Measurements from ENCODE around the gene SH3RF3. TPM values are rescaled to one million over a fixed set of nuclear protein-coding genes. Genes with fewer than 3 reads are reported as not detected.

The SH3RF3 gene
- polyA plus RNA-seq, 1 donor (not counting 4 experiments of a cell fraction or from before 2014, with no cell fraction given) = 0.08 TPM

DNA sequence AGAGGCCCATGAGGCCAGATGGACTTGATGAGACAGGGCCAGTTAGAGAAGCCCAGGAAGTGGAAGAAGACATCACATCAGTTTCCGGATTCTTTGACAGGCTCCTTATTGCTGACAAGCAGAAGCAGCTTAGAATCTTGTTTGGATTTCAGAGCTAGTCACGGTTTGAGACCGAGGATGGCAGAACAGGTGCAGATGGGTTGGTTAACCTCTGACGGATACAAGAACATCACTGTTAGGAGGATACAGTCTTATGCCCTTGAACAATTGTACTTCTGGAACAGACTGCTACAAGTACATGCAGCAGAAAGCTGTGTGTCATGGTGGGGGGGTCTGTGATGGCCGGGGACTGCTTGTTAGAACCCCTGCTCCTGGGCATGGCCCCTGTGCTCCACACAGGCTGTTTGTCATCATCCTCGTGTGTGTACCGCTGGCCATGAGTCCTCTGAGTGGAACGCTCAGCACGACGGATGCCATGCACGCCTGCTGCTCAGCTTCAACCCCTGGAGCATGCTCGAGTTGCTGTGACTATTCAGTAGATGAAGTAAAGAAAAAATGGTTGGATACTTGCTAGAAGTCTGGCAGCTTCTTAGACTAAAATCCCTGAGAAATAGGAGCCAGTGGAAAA is 217.7 kb downstream of the SH3RF3 start:
- no peak for FAIRE-seq
- H3K36me3 ChIP-seq (ENCODE audit: control insufficient read depth in 2 of 2, extremely low read depth in 1 of 2, insufficient read depth in 2 of 2, low read length in 2 of 2) = no peaks in the 10 kb centered on the region
- no peak overlapping the region for H3K4me3 ChIP-seq (ENCODE audit: control insufficient read depth in 2 of 3, extremely low read depth in 1 of 3, insufficient read depth in 2 of 3, low read depth in 1 of 3, low read length in 3 of 3)

DNA sequence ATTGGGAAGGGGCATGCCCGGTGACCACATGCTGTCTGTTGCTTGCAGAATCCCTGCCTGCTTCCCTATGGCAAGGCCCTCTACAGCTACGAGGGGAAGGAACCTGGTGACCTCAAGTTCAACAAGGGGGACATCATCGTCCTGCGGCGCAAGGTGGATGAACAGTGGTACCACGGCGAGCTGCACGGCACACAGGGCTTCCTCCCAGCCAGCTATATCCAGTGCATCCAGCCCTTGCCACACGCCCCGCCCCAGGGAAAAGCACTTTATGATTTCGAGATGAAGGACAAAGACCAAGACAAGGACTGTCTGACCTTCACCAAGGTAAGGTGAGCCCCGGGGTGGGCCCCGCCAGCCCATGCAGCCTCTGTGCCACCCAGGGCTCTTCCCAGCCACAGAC is 218.6 kb downstream of the SH3RF3 start:
- Histone ChIP-seq H3K79me2 (ENCODE audit: control insufficient read depth, insufficient read depth, low read length) (no peaks in the 10 kb centered on the region), H3K4me1 (ENCODE audit: control insufficient read depth, extremely low read depth, insufficient read depth, low read length) (peaks cover 14% of the 10 kb centered on the region), H3K27ac (ENCODE audit: control insufficient read depth, insufficient read depth, low read length) (no peak overlapping the region), H3K9me1 (ENCODE audit: control insufficient read depth, extremely low read depth, insufficient read depth, low read length) (no peaks in the 10 kb centered on the region), H3K27me3 (ENCODE audit: control insufficient read depth, extremely low read depth, insufficient read depth, low read length) (peaks cover 21% of the 10 kb centered on the region), H3K4me2 (ENCODE audit: control insufficient read depth, extremely low read depth, insufficient read depth, low read depth, low read length) (no peak overlapping the region), H3K4me3 (ENCODE audit: control insufficient read depth in 2 of 3, extremely low read depth in 1 of 3, insufficient read depth in 2 of 3, low read depth in 1 of 3, low read length in 3 of 3) (no peak overlapping the region), H3K9ac (ENCODE audit: control insufficient read depth, extremely low read depth, insufficient read depth, low read length) (no peak overlapping the region), H2AFZ (ENCODE audit: control insufficient read depth, low read length) (no peak overlapping the region), H3K9me3 (ENCODE audit: control insufficient read depth, low read depth, low read length) (no peaks in the 10 kb centered on the region), H3K36me3 (ENCODE audit: control insufficient read depth in 2 of 2, extremely low read depth in 1 of 2, insufficient read depth in 2 of 2, low read length in 2 of 2) (no peaks in the 10 kb centered on the region), H4K20me1 (ENCODE audit: control insufficient read depth, extremely low read depth, insufficient read depth, low read length) (no peaks in the 10 kb centered on the region)
- FAIRE-seq = no peak
- no peak for DNase-seq (ENCODE audit: low read depth, low spot score)
- TF ChIP-seq, protein P1, sequence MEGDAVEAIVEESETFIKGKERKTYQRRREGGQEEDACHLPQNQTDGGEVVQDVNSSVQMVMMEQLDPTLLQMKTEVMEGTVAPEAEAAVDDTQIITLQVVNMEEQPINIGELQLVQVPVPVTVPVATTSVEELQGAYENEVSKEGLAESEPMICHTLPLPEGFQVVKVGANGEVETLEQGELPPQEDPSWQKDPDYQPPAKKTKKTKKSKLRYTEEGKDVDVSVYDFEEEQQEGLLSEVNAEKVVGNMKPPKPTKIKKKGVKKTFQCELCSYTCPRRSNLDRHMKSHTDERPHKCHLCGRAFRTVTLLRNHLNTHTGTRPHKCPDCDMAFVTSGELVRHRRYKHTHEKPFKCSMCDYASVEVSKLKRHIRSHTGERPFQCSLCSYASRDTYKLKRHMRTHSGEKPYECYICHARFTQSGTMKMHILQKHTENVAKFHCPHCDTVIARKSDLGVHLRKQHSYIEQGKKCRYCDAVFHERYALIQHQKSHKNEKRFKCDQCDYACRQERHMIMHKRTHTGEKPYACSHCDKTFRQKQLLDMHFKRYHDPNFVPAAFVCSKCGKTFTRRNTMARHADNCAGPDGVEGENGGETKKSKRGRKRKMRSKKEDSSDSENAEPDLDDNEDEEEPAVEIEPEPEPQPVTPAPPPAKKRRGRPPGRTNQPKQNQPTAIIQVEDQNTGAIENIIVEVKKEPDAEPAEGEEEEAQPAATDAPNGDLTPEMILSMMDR (optimal IDR thresholded peaks at IDR 0.05 in 1 of 3, IDR thresholded peaks at IDR 0.05 in 1 of 3, conservative IDR thresholded peaks at IDR 0.05 in 1 of 3; ENCODE audit: extremely low read depth in 1 of 3, insufficient read depth in 2 of 3, low read length in 3 of 3) = no peak
- TF ChIP-seq EZH2 (IDR thresholded peaks at IDR 0.05; ENCODE audit: low read length) = no peak
- dilution Hi-C loops (cut with MboI; ENCODE audit: extremely low pct_ligation_motif_present, low sequenced_read_pairs) = no loop called here

More for the DNA sequence above, 217.7 kb downstream of the SH3RF3 start:
- dilution Hi-C loops (cut with MboI; ENCODE audit: extremely low pct_ligation_motif_present, low sequenced_read_pairs) = no loop called here
- Histone ChIP-seq H3K9me3 (ENCODE audit: control insufficient read depth, low read depth, low read length) (no peaks in the 10 kb centered on the region), H3K79me2 (ENCODE audit: control insufficient read depth, insufficient read depth, low read length) (no peaks in the 10 kb centered on the region), H3K4me1 (ENCODE audit: control insufficient read depth, extremely low read depth, insufficient read depth, low read length) (peaks cover 14% of the 10 kb centered on the region), H3K27ac (ENCODE audit: control insufficient read depth, insufficient read depth, low read length) (no peak overlapping the region), H3K27me3 (ENCODE audit: control insufficient read depth, extremely low read depth, insufficient read depth, low read length) (peaks cover 19% of the 10 kb centered on the region), H3K9ac (ENCODE audit: control insufficient read depth, extremely low read depth, insufficient read depth, low read length) (no peak overlapping the region), H3K9me1 (ENCODE audit: control insufficient read depth, extremely low read depth, insufficient read depth, low read length) (no peaks in the 10 kb centered on the region), H3K4me2 (ENCODE audit: control insufficient read depth, extremely low read depth, insufficient read depth, low read depth, low read length) (no peak overlapping the region), H4K20me1 (ENCODE audit: control insufficient read depth, extremely low read depth, insufficient read depth, low read length) (no peaks in the 10 kb centered on the region), H2AFZ (ENCODE audit: control insufficient read depth, low read length) (no peak overlapping the region)
- TF ChIP-seq EZH2 (IDR thresholded peaks at IDR 0.05; ENCODE audit: low read length) = no peak
- TF ChIP-seq, protein P1 (optimal IDR thresholded peaks at IDR 0.05 in 1 of 3, IDR thresholded peaks at IDR 0.05 in 1 of 3, conservative IDR thresholded peaks at IDR 0.05 in 1 of 3; ENCODE audit: extremely low read depth in 1 of 3, insufficient read depth in 2 of 3, low read length in 3 of 3) = no peak
- DNase-seq (ENCODE audit: low read depth, low spot score) = no peak

All from keratinocyte (primary cell).